ENCODE results near the gene ST14.

DNA sequence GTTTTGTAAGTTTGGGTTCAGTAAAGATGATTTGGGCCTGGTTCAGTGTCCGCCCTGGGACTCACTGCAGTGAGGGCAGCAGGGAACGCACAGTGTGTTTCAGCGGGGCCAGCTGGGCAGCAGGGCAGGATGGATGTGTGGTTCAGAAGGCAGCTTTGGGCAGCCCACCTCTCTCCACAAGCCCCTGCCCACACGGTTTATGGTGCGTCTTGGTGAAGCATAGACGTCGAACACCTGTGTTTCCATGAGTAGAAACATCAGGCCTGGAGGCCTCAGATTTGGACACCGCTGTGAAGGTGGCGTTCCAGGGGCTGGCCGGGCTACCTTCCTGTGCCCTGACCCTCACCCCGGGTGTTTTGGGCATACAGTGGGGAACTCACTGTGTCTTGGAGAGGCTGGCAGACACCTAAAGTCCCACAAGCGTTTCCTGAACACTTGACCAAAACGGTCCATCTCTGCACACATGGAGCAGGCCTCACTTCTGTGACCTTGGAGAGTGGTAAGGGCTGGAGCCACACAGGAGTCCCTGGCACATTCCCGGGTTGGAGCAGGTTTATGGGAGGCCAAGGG, 59.0 kb downstream of the ST14 start:
- TF ChIP-seq, protein P1, sequence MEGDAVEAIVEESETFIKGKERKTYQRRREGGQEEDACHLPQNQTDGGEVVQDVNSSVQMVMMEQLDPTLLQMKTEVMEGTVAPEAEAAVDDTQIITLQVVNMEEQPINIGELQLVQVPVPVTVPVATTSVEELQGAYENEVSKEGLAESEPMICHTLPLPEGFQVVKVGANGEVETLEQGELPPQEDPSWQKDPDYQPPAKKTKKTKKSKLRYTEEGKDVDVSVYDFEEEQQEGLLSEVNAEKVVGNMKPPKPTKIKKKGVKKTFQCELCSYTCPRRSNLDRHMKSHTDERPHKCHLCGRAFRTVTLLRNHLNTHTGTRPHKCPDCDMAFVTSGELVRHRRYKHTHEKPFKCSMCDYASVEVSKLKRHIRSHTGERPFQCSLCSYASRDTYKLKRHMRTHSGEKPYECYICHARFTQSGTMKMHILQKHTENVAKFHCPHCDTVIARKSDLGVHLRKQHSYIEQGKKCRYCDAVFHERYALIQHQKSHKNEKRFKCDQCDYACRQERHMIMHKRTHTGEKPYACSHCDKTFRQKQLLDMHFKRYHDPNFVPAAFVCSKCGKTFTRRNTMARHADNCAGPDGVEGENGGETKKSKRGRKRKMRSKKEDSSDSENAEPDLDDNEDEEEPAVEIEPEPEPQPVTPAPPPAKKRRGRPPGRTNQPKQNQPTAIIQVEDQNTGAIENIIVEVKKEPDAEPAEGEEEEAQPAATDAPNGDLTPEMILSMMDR (IDR thresholded peaks at IDR 0.05) = no peak
- no peak for TF ChIP-seq POLR2A (IDR thresholded peaks at IDR 0.05)

Data from vagina (tissue), 2 donors.